Activated naive CD4-positive, alpha-beta T cell treated with Interleukin-2 at 50 U/mL for 16 hours (primary cell): ENCODE data around the gene PRKAR2B.
"Not testable (repeated sequence)": the region's sequence is repeated elsewhere in the genome, so short reads cannot be mapped to it uniquely, and the experiment has no call there.

Experiments used
- DNase-seq: peaks from one replicate; pipeline ENCODE4 v3.0.0-alpha.2; 2020

The PRKAR2B gene

DNA sequence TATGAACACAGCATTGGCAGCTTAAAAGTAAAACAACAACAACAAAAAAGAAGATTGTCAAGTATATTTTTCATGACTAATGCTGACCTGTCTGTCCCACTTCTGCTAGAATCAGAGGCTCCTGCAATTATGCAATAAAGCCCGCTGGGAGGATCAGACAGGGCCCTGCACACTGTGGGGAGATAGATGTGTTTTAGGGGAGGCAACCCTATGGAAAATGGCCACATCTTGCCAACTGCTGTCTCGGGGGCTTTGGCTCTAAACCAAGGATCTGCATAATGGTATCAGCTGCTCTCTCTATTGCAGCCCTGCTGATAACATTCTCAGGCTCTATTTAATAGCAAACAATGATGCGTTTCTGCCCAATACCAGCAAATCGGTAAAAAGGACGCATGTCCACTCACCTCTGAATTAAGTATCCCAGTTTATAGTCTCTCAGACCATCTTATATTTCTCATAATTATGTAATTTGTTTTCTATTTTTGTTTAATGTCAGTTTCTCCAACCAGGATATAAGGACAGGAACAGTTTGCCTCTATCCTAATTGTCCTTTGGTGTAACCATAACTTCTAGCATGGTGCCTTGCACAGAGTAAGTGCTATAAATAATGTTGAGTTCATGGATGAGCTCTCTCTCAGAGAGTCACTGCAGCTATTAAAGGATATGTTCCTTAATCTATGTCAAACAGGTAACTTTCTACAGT is 15.3 kb upstream of the PRKAR2B start:
- no peak for DNase-seq

DNA sequence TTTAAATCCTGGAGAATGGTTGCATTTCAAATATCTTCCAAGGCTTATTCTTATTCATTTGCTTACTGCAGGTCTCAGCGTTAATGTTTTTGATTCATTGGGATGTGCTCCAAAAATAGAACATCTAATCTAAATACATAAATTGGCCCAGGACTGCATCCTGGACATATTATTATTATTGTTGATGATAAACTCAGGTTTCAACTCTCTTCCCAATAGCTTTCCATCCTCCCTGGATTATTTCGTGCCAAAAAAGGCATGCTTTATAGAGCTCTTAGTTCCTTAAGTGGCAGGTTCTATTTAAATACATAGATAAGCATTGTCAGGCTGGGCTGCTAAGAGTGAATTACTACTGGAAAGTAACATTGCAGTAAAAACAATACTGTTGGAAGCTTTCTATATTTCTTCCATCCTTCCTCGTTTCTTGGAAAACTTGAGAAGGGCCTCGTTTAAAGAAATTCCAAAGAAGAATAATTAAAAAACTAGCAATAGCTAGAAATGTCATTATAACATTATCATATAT is 14.7 kb upstream of the PRKAR2B start:
- DNase-seq, result no peak

DNA sequence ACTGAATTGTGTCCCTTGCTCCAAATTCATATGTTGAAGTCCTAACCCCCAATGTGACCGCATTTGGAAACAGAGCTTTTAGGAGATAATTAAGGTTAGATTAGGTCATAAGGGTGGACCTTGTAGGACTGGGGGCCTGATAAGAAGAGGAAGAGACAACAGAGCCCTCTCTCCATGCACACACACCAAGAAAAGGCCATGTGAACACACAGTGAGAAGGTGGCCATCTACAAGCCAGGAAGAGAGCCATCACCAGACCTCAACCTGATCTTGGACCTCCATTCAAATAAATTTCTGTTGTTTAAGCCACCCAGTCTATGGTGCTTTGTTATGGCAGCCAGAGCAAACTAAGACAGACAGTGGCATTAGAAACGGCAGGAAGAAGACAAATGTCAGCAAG is 12.5 kb upstream of the PRKAR2B start:
- DNase-seq, result no peak

DNA sequence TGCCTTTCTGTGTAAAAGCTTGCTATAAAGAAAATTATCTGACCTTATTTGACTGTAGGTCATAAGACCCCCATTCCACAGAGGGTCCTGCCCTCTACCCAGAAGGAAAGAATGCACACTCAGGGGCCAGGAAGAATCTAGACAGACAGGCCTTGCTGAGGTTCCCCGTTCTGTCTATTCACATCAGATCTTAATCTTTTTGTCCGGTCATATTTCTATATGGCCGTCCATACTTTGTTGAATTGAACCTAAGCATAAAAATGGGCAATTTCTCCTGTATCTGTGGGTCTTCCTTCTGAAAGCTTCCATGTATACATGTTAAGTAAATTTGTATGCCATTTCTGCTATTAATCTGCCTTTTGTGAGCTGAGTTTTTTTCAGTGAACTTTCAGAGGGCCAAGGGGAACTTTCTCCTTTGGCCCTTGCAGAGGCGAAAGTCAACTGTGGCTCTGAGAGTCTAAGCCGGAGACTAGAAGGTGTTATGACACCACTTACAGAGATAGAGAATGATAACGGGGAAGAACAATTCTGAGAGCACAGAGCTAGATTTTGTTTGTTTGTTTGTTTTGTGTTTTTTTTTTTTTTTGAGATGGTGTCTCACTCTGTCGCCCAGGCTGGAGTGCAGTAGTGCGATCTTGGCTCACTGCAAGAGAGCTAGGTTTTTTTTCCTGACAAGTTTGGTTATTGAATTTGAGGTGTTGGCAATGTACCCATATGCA is 11.6 kb upstream of the PRKAR2B start:
- DNase-seq, result no peak

DNA sequence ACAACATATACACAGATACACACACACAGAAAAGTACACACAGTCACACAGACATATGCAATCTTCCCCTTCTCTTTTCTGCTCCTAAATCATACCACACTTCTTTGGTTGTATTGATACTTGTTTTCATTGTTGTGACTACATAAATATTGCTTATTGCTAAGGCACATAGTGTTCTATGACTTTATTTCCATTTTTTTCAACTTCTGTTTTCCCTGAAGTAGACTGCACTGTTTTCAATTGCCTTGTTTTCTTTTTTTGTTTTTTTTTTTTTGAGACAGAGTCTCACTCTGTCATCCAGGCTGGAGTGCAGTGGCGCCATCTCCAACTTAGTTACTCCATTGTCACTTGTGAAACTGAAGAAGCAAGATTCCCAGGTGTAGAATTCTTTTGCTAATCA is 10.0 kb upstream of the PRKAR2B start:
- no peak for DNase-seq

DNA sequence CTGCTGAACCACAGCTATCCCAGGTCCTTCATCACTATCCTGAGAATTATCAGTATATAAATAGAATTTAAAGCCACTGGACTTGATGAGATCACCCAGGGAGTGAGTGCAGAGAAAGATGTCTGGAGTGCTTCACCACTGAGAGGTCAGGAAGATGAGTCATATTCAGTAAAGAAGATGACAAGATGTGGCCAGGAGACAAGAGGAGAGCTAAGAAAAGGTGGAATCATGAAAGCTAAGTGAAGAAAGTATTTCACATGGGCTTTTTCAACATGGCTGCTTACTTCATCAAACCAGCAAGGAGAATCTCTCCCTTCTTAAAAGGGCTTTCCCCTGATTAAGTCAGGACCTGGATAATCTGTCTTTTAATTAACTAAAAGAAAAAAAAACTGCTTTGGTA is 9.1 kb upstream of the PRKAR2B start:
- DNase-seq, result no peak

DNA sequence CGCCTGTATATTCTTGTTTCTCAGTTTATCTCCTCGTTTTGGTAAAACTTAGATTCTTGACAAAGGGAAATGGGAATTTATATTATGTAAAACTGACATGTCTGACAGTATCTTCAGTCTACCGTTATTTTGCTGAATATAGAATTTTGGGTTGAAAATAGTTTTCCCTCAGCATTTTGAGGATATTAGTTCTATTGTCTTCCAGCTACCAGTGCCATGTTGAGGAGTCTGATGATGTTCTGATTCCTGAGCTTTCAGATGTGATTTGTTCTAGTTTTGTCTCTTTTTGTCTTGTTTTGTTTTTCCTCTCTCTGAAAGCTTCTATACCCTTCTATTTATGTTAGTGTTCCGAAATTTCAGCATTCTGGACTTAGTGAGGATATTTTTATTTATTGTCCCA is 8.0 kb upstream of the PRKAR2B start:
- DNase-seq, result no peak

DNA sequence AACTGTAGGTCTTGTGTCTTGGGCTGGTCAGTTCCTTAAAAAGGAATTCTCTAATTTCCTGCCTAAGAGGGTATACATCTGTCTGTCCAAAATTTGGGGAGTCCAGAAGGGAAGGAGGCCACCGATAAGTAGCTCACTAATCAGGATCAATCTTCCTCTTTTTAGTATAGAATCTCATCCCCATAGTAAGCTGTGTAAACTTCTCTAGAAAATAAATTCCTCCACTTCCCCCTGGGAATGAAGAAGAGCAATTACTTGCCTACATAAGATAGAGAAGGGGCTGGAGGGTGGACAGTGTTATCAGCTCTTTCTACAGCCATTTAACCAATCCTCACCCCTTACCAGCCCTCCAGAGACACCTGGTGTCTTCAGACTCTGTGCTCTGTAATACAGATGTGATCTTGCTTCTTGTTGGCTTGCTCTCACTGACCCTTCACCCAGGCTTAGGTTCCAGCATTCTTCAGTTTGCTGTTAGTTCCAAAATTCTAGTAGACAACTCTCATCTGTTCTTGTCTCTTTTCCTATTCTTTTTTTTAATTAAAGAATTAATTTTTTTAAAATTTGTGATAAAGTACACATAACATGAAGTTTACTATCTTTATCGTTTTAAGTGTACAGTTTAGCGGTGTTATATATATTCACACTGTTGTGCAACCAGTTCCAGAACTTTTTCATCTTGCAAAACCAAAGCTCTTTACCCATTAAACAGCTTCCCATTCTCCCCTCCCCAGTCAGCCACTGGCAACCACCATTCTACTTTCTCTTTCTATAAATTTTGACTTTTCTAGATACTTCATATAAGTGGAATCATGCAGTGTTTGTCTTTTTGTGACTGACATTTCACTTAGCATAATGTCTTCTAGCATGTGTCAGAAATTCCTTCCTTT is 6.5 kb upstream of the PRKAR2B start:
- no peak for DNase-seq

DNA sequence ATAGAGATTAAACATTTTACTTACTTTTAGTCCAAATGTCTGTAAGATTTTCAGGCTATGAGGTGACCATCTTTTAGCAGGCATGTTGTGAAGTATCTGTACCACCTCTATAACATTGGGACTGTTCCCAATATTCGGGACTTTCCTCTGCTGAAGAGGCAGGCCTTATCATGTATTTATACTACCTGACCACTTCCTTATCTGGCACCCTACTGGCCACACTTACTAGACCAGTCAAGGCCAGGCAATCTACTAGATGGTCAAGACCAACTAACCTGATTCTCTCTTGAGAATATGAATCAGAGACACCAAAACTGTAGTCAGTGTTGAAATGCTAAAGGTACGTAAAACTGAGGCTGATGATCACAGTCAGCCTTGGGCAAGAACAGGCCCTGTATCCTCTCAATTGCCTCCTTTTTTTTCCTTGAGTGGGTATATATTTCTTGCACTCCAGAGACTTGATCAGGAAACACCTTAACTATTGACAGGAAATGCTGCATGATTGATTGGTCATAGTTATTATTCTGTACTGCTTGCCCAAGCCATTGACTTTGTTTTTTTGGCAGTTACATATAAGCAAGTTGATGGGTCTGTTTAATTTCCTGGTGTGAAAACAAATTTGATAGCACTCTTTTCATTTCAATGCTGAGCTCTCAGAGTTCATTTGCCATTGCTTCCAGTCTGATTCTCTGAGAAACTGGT is 5.2 kb upstream of the PRKAR2B start:
- DNase-seq, result no peak

DNA sequence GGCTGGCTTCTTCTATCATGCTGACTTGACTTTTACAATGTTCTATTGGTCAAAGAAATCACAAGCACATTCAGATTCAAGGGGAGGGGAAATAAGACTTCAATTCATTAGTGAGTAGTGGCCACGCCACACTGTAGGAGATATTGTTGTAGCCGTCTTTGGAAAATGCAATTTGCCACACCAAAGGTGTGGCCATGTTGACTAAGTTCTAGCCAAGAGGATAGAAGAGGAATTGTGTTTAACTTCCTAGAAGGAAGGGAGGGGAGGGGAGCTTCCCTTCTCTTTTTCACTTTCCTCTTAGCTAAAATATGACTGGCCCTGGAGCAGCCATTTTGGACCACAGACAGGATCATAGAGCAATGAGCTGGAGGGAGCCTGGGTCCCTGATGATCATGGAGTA is 3.4 kb upstream of the PRKAR2B start:
- DNase-seq, result no peak

DNA sequence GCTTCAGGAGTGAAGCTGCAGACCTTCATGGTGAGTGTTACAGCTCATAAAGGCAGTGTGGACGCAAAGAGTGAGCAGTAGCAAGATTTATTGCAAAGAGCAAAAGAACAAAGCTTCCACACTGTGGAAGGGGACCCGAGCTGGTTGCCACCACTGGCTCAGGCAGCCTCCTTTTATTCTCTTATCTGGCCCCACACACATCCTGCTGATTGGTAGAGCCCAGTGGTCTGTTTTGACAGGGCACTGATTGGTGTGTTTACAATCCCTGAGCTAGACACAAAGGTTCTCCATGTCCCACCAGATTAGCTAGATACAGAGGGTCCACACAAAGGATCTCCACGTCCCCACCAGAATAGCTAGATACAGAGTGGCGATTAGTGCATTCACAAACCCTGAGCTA is 2.7 kb upstream of the PRKAR2B start:
- DNase-seq, result not testable (repeated sequence)

DNA sequence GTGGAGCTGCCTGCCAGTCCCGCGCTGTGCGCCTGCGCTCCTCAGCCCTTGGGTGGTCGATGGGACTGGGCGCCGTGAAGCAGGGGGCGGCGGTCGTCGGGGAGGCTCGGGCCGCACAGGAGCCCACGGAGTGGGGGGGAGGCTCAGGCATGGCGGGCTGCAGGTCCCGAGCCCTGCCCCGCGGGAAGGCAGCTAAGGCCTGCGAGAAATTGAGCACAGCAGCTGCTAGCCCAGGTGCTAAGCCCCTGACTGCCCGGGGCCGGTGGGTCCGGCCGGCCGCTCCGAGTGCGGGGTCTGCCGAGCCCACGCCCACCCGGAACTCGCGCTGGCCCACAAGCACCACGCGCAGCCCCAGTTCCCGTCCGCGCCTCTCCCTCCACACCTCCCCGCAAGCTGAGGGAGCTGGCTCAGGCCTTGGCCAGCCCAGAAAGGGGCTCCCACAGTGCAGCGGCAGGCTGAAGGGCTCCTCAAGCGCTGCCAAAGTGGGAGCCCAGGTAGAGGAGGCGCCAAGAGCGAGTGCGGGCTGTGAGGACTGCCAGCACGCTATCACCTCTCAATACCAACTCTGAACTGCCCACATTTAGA is 2.1 kb upstream of the PRKAR2B start:
- DNase-seq, result not testable (repeated sequence)

DNA sequence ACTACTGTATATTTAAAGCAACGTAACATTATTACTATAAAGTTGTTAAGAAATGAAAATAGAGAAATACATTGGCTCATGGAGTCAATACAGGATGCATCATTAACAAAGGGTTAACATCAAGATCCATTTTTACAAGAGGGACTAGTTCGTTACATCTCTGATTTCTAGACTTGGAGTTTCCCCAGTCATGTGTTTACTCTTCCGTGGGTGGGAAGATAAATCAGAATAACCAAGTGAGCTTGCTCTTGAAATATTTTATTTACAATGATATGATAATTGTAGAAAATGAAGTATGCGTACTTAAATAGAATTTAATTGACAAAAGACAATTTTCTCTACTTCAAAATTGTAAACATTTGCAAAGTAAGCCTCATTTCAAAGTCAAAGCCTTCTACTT is 1.0 kb upstream of the PRKAR2B start:
- DNase-seq, result no peak

DNA sequence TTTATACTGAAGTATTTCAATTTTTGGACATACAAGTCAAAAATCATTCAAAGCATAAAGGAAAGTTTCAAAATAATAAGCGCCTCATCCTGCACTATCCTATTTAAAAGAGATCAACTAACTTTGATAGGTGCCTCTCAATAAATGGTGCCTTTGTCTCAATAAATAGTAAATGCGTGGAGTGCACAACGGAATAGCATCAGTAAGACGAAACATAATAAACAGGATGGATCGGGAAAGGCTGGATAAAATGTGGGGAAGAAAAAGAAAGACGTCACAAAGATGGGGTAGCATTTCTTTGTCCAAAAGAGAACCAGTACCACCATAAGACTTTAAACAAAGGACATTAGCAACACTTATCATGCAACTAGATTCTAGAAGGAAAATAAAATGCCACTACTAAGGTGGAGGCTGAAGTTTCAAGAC is 571 bp upstream of the PRKAR2B start:
- no peak for DNase-seq

DNA sequence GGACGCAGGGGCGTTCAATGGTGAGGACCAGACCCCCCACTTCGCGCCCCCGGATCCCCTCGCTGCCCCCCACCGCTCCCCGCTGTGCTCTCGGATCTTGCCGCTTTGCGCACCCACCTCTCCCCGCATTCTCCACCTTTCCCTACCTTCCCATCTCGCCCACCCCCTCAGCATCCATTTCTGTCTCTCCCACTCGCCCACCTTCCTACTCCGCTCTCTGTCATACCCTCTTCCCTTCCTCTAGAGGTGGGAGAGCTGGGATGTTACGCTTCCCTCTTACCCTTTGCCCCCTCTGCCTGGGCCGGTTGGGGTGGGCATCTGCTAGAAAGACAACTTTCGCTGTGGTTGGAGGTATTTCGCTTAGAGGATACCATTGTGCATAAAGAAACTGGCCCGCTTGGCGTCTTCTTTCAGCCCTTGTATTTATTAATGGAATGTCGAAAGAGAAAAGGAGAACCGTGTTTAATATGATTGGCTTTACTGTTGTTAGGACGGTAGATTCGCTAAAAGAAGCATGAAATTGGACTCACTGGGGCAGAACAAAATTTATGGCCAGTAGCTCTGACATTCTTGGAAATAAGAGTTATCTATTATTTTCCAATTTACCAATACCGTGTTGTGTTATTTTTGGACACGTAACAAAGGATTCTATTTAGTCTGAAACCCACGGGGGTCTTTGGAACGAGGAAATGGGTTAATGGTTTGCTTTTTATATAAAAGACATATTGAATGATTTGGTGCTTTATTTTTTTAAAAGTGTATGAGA is 873 bp downstream of the PRKAR2B start:
- no peak for DNase-seq

DNA sequence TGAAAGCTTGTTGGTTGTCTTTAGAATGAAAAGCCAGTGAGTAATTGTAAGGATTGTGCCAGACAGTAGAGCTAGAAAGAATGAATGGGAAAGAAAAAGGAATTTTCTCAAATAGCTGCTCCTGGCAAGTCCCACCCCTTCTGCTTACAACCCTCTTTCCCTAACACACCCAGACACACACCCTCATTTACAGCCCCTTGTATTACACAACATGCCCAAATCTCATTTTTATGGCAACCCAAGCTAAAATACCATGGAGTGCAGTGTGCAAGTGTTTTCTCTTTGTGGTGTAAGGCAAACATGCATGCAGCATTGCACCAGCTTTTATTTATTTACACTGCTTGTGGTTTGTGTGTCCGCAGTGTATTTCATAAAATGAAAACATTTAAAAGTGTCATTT is 1.5 kb downstream of the PRKAR2B start:
- DNase-seq, result no peak

DNA sequence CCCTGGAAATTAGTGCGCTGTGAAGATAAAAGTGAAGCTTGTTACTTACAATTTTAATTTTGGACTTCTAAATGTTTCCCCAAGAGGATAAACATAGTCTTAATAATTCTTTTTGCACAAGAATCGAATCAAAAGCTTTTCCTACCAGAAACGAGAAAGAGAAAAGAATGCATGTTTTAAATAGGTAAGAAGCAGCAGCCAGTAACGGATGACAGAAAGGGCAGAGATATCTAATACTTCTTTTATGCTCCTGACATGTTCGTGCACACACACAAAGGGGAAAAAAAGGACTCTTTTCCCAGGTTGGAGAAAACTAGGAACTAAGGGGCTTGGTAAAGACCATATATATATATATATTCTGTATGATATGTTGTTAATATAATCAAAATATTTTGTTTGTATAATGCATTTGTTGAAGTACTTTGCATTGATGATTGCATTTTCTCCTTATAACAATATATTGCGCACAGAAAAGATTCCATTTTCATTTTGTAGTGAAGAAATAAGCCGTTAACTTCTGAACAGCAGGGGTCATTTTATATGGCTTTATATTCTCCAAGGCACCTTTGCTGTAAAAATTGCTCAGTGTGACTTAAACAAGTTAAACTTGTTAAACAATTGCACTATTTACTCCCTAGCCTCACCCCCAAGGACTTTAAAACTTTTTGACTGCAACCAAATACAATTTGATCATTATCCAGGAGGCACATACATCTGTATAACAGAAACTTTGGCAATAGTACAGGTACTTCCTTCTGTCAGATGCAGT is 2.2 kb downstream of the PRKAR2B start:
- DNase-seq, result no peak

DNA sequence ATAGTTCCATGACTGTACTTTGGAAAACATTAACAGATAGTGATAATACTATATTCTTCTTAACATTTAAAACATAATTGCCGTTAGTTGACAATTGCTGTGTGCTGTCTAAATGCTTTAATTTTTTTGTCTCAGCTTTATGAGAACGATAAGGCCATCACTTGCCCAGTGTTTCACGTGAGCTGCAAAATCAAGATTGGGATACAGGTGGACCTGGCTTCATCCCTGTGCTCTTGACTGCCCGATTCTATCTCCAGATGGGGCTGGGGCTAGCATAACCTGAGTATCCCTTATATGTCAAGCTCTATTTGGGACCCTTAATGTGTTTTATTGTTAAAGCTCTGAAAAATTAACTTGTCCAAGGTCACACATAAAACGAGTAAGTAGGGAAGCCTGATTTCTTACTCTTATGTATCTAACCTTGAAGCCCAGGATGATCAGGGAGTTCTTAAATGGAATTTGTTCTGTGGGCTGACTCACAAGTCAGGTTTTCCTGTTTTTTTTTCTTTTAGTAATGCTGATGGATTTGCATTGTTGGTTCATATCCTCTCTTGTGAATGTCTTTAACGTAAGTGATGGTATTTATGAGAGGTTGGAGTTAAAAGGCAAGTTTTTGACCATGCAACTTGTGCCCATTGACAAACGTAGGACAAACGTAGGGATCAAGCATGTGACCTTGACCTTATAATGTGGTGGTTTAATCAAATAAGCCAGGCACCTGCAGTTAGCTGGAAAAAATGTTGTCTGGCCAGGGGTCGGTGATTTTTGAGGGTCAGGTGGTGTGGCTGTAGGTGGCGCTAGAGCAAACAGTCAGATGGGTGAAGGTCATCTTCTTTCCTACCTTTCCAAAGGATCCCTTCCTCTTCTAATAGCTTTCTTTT is 3.6 kb downstream of the PRKAR2B start:
- no peak for DNase-seq

DNA sequence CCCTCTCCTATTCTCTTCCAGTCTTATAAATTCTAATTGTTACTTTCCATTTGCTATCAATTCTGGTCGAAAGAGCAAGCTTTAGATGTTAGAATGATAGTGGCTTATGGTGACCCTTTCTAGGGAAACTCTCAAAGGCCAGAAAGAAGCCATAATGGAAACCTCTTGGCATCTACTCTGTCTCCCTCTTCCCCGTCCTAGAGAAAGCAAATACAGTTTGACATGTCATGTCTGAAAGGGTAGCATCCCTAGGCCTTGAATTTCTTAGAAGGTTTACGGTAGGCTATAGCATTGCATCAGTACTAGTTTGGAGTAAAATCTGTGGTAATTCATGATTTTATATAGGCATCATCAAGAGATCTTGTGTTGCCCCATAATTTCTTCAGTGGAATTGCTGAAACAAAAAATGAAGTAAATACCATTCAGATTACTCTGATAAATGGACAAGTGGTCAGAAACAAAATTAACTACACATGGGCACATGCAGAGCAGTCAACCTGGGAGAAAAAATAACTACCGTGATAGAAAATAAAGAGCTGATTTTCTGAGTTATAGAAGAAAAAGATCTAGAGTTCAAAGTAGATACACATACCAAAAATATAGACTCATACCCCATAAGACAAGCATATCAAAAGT is 4.4 kb downstream of the PRKAR2B start:
- no peak for DNase-seq
